ENCODE data around the gene LRRC41.

LRRC41 gene

GRCh38 chr1:46280092-46280491, 23.3 kb downstream of the LRRC41 start:
- H3K4me1 ChIP-seq (ENCODE audit: control insufficient read depth, low read depth, low read length): no peaks in the 10 kb centered on the region
- H3K4me3 ChIP-seq (ENCODE audit: low read length): no peak overlapping the region
- H4K8ac ChIP-seq (ENCODE audit: low read depth, low read length): no peak overlapping the region
- H2BK15ac ChIP-seq (replicated peaks; ENCODE audit: low read depth): no peak overlapping the region
- no peak overlapping the region for H3K18ac ChIP-seq (ENCODE audit: low read length)
- H3K79me1 ChIP-seq (ENCODE audit: low read length): no peaks in the 10 kb centered on the region
- H3K9ac ChIP-seq (ENCODE audit: low read length): no peak overlapping the region
- WGBS (ENCODE audit: extremely low coverage, insufficient coverage, low lambda C conversion rate): no CpG with 5 or more reads among the region's 3 CpGs
- DNase-seq: no peak
- H3K4ac ChIP-seq (ENCODE audit: low read depth, low read length): no peak overlapping the region
- no peak overlapping the region for H3K23ac ChIP-seq (ENCODE audit: low read length)
- no peak overlapping the region for H4K5ac ChIP-seq (ENCODE audit: low read length)
- peaks cover 13% of the 10 kb centered on the region for H3K36me3 ChIP-seq (ENCODE audit: control insufficient read depth, insufficient read depth, low read length)
- H3K4me2 ChIP-seq (ENCODE audit: low read length): no peak overlapping the region
- no peak overlapping the region for H3K56ac ChIP-seq (ENCODE audit: low read length)
- H2BK120ac ChIP-seq (ENCODE audit: low read depth, low read length): no peak overlapping the region
- no peak overlapping the region for H2AK5ac ChIP-seq (ENCODE audit: low read length)
- no peaks in the 10 kb centered on the region for H3K27me3 ChIP-seq (ENCODE audit: insufficient read depth, low read length, poor library complexity)
- no peak overlapping the region for H3K27ac ChIP-seq (ENCODE audit: low read depth, low read length)
- no peak overlapping the region for H2BK5ac ChIP-seq (ENCODE audit: low read length)
- no peaks in the 10 kb centered on the region for H3K79me2 ChIP-seq (ENCODE audit: control insufficient read depth, insufficient read depth, low read length)

DNA sequence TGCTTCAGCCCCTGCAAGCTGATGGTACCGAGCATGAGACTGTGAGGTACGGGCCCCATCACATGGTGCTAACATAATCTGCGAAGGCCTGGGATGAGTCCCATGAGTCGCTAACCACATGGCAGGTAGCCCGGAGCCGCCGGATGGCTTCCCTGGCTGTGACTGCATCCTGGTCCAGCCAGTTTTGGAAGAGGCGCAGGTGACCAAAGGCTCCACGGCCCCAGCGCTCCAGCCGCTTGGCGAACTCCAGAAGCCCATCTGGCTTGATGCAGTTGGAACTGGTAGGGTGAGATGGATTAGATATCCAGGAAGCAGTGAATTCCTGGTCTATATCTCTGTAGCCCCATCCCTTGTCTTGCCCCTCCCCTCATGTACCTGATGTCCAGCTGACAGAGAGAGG, 24.6 kb downstream of the LRRC41 start:
- Histone ChIP-seq H3K4me3 (ENCODE audit: low read length) (no peak overlapping the region), H3K23ac (ENCODE audit: low read length) (no peak overlapping the region), H3K27ac (ENCODE audit: low read depth, low read length) (no peak overlapping the region), H2BK120ac (ENCODE audit: low read depth, low read length) (no peak overlapping the region), H4K5ac (ENCODE audit: low read length) (no peak overlapping the region), H3K4ac (ENCODE audit: low read depth, low read length) (no peak overlapping the region), H3K79me2 (ENCODE audit: control insufficient read depth, insufficient read depth, low read length) (no peaks in the 10 kb centered on the region), H3K9ac (ENCODE audit: low read length) (no peak overlapping the region), H4K8ac (ENCODE audit: low read depth, low read length) (no peak overlapping the region), H2AK5ac (ENCODE audit: low read length) (no peak overlapping the region), H3K56ac (ENCODE audit: low read length) (no peak overlapping the region), H3K4me1 (ENCODE audit: control insufficient read depth, low read depth, low read length) (no peaks in the 10 kb centered on the region), H2BK5ac (ENCODE audit: low read length) (no peak overlapping the region), H3K36me3 (ENCODE audit: control insufficient read depth, insufficient read depth, low read length) (peaks cover 17% of the 10 kb centered on the region), H3K4me2 (ENCODE audit: low read length) (no peak overlapping the region), H2BK15ac (replicated peaks; ENCODE audit: low read depth) (no peak overlapping the region), H3K27me3 (ENCODE audit: insufficient read depth, low read length, poor library complexity) (no peaks in the 10 kb centered on the region), H3K79me1 (ENCODE audit: low read length) (no peaks in the 10 kb centered on the region), H3K18ac (ENCODE audit: low read length) (no peak overlapping the region)
- WGBS (ENCODE audit: extremely low coverage, insufficient coverage, low lambda C conversion rate): no CpG with 5 or more reads among the region's 12 CpGs
- DNase-seq: no peak

- no peak overlapping the region for H3K56ac ChIP-seq (ENCODE audit: low read length)
- no peak overlapping the region for H3K18ac ChIP-seq (ENCODE audit: low read length)
- H2AK5ac ChIP-seq (ENCODE audit: low read length): no peak overlapping the region
- H3K4me3 ChIP-seq (ENCODE audit: low read length): no peak overlapping the region
- H3K79me1 ChIP-seq (ENCODE audit: low read length): no peaks in the 10 kb centered on the region
- peaks cover 21% of the 10 kb centered on the region for H3K36me3 ChIP-seq (ENCODE audit: control insufficient read depth, insufficient read depth, low read length)
- no peaks in the 10 kb centered on the region for H3K4me1 ChIP-seq (ENCODE audit: control insufficient read depth, low read depth, low read length)
- H3K4me2 ChIP-seq (ENCODE audit: low read length): no peak overlapping the region
- H2BK15ac ChIP-seq (replicated peaks; ENCODE audit: low read depth): no peak overlapping the region
- no peaks in the 10 kb centered on the region for H3K79me2 ChIP-seq (ENCODE audit: control insufficient read depth, insufficient read depth, low read length)
- H4K8ac ChIP-seq (ENCODE audit: low read depth, low read length): no peak overlapping the region
- H3K23ac ChIP-seq (ENCODE audit: low read length): no peak overlapping the region
- H3K27ac ChIP-seq (ENCODE audit: low read depth, low read length): no peak overlapping the region
- H3K27me3 ChIP-seq (ENCODE audit: insufficient read depth, low read length, poor library complexity): no peaks in the 10 kb centered on the region
- no peak overlapping the region for H3K4ac ChIP-seq (ENCODE audit: low read depth, low read length)
- H3K9ac ChIP-seq (ENCODE audit: low read length): no peak overlapping the region
- no peak overlapping the region for H2BK120ac ChIP-seq (ENCODE audit: low read depth, low read length)
- no peak overlapping the region for H4K5ac ChIP-seq (ENCODE audit: low read length)
- H2BK5ac ChIP-seq (ENCODE audit: low read length): no peak overlapping the region
- WGBS (ENCODE audit: extremely low coverage, insufficient coverage, low lambda C conversion rate): no CpG with 5 or more reads among the region's 14 CpGs
- DNase-seq: no peak
Observed at GRCh38 chr1:46277658-46278373, 25.6 kb downstream of the LRRC41 start.

- Histone ChIP-seq H4K5ac (ENCODE audit: low read length) (no peak overlapping the region), H2BK120ac (ENCODE audit: low read depth, low read length) (no peak overlapping the region), H2BK5ac (ENCODE audit: low read length) (no peak overlapping the region), H3K56ac (ENCODE audit: low read length) (no peak overlapping the region), H4K8ac (ENCODE audit: low read depth, low read length) (no peak overlapping the region), H3K79me1 (ENCODE audit: low read length) (no peaks in the 10 kb centered on the region), H2AK5ac (ENCODE audit: low read length) (no peak overlapping the region), H3K4me2 (ENCODE audit: low read length) (no peak overlapping the region), H3K4me3 (ENCODE audit: low read length) (no peak overlapping the region), H2BK15ac (replicated peaks; ENCODE audit: low read depth) (no peak overlapping the region), H3K9ac (ENCODE audit: low read length) (no peak overlapping the region), H3K36me3 (ENCODE audit: control insufficient read depth, insufficient read depth, low read length) (peaks cover 27% of the 10 kb centered on the region), H3K79me2 (ENCODE audit: control insufficient read depth, insufficient read depth, low read length) (no peaks in the 10 kb centered on the region), H3K27me3 (ENCODE audit: insufficient read depth, low read length, poor library complexity) (no peaks in the 10 kb centered on the region), H3K4me1 (ENCODE audit: control insufficient read depth, low read depth, low read length) (no peaks in the 10 kb centered on the region), H3K4ac (ENCODE audit: low read depth, low read length) (no peak overlapping the region), H3K27ac (ENCODE audit: low read depth, low read length) (no peak overlapping the region), H3K23ac (ENCODE audit: low read length) (no peak overlapping the region), H3K18ac (ENCODE audit: low read length) (no peak overlapping the region)
- DNase-seq: no peak
- WGBS (ENCODE audit: extremely low coverage, insufficient coverage, low lambda C conversion rate): no CpG with 5 or more reads among the region's 6 CpGs
Observed at GRCh38 chr1:46275030-46275337, 28.4 kb downstream of the LRRC41 start.

GRCh38 chr1:46274225-46275029, 29.0 kb downstream of the LRRC41 start:
- Histone ChIP-seq H4K8ac (ENCODE audit: low read depth, low read length) (no peak overlapping the region), H3K23ac (ENCODE audit: low read length) (no peak overlapping the region), H2AK5ac (ENCODE audit: low read length) (no peak overlapping the region), H3K56ac (ENCODE audit: low read length) (no peak overlapping the region), H2BK120ac (ENCODE audit: low read depth, low read length) (no peak overlapping the region), H3K27ac (ENCODE audit: low read depth, low read length) (no peak overlapping the region), H3K27me3 (ENCODE audit: insufficient read depth, low read length, poor library complexity) (no peaks in the 10 kb centered on the region), H3K4me3 (ENCODE audit: low read length) (no peak overlapping the region), H4K5ac (ENCODE audit: low read length) (no peak overlapping the region), H3K79me2 (ENCODE audit: control insufficient read depth, insufficient read depth, low read length) (no peaks in the 10 kb centered on the region), H3K18ac (ENCODE audit: low read length) (no peak overlapping the region), H3K9ac (ENCODE audit: low read length) (no peak overlapping the region), H3K4ac (ENCODE audit: low read depth, low read length) (no peak overlapping the region), H3K4me1 (ENCODE audit: control insufficient read depth, low read depth, low read length) (no peaks in the 10 kb centered on the region), H3K36me3 (ENCODE audit: control insufficient read depth, insufficient read depth, low read length) (peaks cover 27% of the 10 kb centered on the region), H3K79me1 (ENCODE audit: low read length) (no peaks in the 10 kb centered on the region), H3K4me2 (ENCODE audit: low read length) (no peak overlapping the region), H2BK15ac (replicated peaks; ENCODE audit: low read depth) (no peak overlapping the region), H2BK5ac (ENCODE audit: low read length) (no peak overlapping the region)
- no peak for DNase-seq
- no CpG with 5 or more reads among the region's 6 CpGs for WGBS (ENCODE audit: extremely low coverage, insufficient coverage, low lambda C conversion rate)
